Hepatocyte (in vitro differentiated cells): ENCODE results near the gene TMEM89. TPM values are rescaled to one million over a fixed set of nuclear protein-coding genes. Genes with fewer than 3 reads are reported as not detected.

ENCODE experiments used
- DNase-seq: peaks from one replicate; pipeline ENCODE4 v3.0.0-alpha.2; 2016; ENCODE audit warnings: low spot score
- H2AFZ ChIP-seq: fragments of 200-600 bp; sonication (generic); 2 replicates; pipeline ENCODE4 v1.6.0; 2016; ENCODE audit warnings: antibody characterized with exemption, mild to moderate bottlenecking
- H3K27ac ChIP-seq: fragments of 200-600 bp; sonication (generic); 2 replicates; pipeline ENCODE4 v1.5.1; 2016; ENCODE audit warnings: mild to moderate bottlenecking
- H3K27me3 ChIP-seq: fragments of 200-600 bp; sonication (generic); 2 replicates; pipeline ENCODE4 v1.6.1; 2016
- H3K36me3 ChIP-seq: fragments of 200-600 bp; sonication (generic); replicated peaks from 2 replicates; pipeline ENCODE4 v1.5.1; 2016; ENCODE audit warnings: low read depth; ENCODE audit not compliant: insufficient read depth
- H3K4me1 ChIP-seq: fragments of 200-600 bp; sonication (generic); 2 replicates; pipeline ENCODE4 v1.5.1; 2016; ENCODE audit warnings: mild to moderate bottlenecking, moderate library complexity; ENCODE audit not compliant: insufficient read depth
- H3K4me2 ChIP-seq: fragments of 200-600 bp; sonication (generic); 2 replicates; pipeline ENCODE4 v1.6.0; 2016
- H3K4me3 ChIP-seq: fragments of 200-600 bp; sonication (generic); 2 replicates; pipeline ENCODE4 v1.5.1; 2016; ENCODE audit warnings: mild to moderate bottlenecking
- H3K79me2 ChIP-seq: fragments of 200-600 bp; sonication (generic); 2 replicates; pipeline ENCODE4 v1.6.0; 2017; ENCODE audit warnings: mild to moderate bottlenecking
- H3K9me2 ChIP-seq: fragments of 200-600 bp; sonication (generic); replicated peaks from 2 replicates; pipeline ENCODE4 v1.6.0; 2017; ENCODE audit warnings: mild to moderate bottlenecking; ENCODE audit not compliant: insufficient read depth
- H3K9me3 ChIP-seq: fragments of 200-600 bp; sonication (generic); 2 replicates; pipeline ENCODE4 v1.5.1; 2016; ENCODE audit warnings: low read depth, mild to moderate bottlenecking
- H4K20me1 ChIP-seq: fragments of 200-600 bp; sonication (generic); 2 replicates; pipeline ENCODE4 v1.6.0; 2016; ENCODE audit warnings: mild to moderate bottlenecking; ENCODE audit not compliant: insufficient read depth, poor library complexity, severe bottlenecking
- CTCF ChIP-seq: fragments of 200-600 bp; sonication (generic); IDR thresholded peaks from 2 replicates; pipeline ENCODE4 v1.5.1; 2016; ENCODE audit warnings: antibody characterized with exemption, mild to moderate bottlenecking; ENCODE audit not compliant: poor library complexity
- EZH2 ChIP-seq: fragments of 200-600 bp; sonication (generic); IDR thresholded peaks from 2 replicates; pipeline ENCODE4 v1.6.1; 2016; ENCODE audit warnings: antibody characterized with exemption, mild to moderate bottlenecking, borderline replicate concordance
- EZH2phosphoT487 ChIP-seq: fragments of 200-600 bp; sonication (generic); IDR thresholded peaks from one replicate; pipeline ENCODE4 v1.6.1; 2018; ENCODE audit warnings: antibody characterized with exemption, mild to moderate bottlenecking, low read depth, moderate library complexity; ENCODE audit not compliant: unreplicated experiment, severe bottlenecking
- WGBS: methylation state at CpG from one replicate; pipeline ENCODE4 v1.1.6; 2016; ENCODE audit warnings: low lambda C conversion rate; ENCODE audit errors: missing lambda C conversion rate; 5-methylcytosine and 5-hydroxymethylcytosine counted together
- polyA plus RNA-seq: library from polyadenylated mRNA; unstranded; fragments of >200 nt; fragmentation: Nextera tagmentation; extraction: Ambion mirVana; gene quantifications from 2 replicates; pipeline ENCODE4 v1.2.1, GENCODE V29; 2016
- total RNA-seq: library from RNA; depleted of rRNA; stranded (reverse); fragments of >200 nt; gene quantifications from 2 replicates; pipeline ENCODE4 v1.2.3, GENCODE V29; 2014

TMEM89 gene
- total and polyA plus RNA-seq, 2 experiments from 2014 or later = not detected

GRCh38 chr3:48634661-48635221 is 13.2 kb upstream of the TMEM89 start:
- DNase-seq = peak; percentile 77
- H3K27ac ChIP-seq = peak overlapping the region; percentile 63
- TF ChIP-seq CTCF (no peak), EZH2phosphoT487 (no peak), EZH2 (no peak)

DNA sequence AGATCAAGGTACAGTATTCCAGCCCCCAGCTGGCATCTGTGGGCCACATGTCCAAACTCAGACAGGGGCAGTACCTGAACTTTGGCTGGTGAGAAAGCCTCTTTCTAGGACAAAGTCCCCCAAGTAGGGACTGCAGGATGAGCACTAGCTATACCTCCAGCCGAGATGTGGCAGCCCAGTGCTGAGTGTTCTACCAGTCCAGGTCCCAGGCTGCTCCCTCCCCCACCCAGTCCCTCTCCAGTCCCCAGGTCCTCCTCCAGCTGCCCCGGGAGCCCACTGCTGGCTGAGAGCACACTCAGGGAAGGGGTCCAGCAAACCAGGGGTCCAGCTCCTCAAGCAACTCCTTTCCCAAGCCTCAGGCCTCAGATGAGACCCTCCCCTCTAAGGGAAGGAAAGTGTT is 12.2 kb upstream of the TMEM89 start:
- WGBS = 78% methylated on average over 1 of the region's 2 CpGs
- no peak for DNase-seq
- Histone ChIP-seq H3K79me2 (peaks cover 12% of the 10 kb centered on the region), H3K4me3 (no peak overlapping the region), H4K20me1 (peaks cover 8% of the 10 kb centered on the region), H3K4me1 (peaks cover 22% of the 10 kb centered on the region), H3K27ac (no peak overlapping the region), H3K9me2 (no peaks in the 10 kb centered on the region), H3K36me3 (no peaks in the 10 kb centered on the region), H2AFZ (no peak overlapping the region), H3K27me3 (no peaks in the 10 kb centered on the region), H3K9me3 (no peaks in the 10 kb centered on the region), H3K4me2 (peak overlapping the region; percentile 90)
- no peak for TF ChIP-seq EZH2
- no peak for TF ChIP-seq CTCF
- no peak for TF ChIP-seq EZH2phosphoT487

More at GRCh38 chr3:48634661-48635221, 13.2 kb upstream of the TMEM89 start:
- peak overlapping the region; percentile 73 for H3K4me3 ChIP-seq
- H3K4me2 ChIP-seq = peak overlapping the region; percentile 90
- H3K9me3 ChIP-seq = no peaks in the 10 kb centered on the region
- H3K79me2 ChIP-seq = peaks cover 12% of the 10 kb centered on the region
- peak overlapping the region; percentile 67 for H2AFZ ChIP-seq
- 3% methylated on average over 30 of the region's 30 CpGs for WGBS
- H3K9me2 ChIP-seq = no peaks in the 10 kb centered on the region
- H3K36me3 ChIP-seq = no peaks in the 10 kb centered on the region
- H3K27me3 ChIP-seq = no peaks in the 10 kb centered on the region
- peaks cover 22% of the 10 kb centered on the region for H3K4me1 ChIP-seq
- H4K20me1 ChIP-seq = peaks cover 8% of the 10 kb centered on the region

- DNase-seq = no peak
- peak overlapping the region; percentile 90 for H3K4me2 ChIP-seq
- no peak overlapping the region for H3K27ac ChIP-seq
- peaks cover 8% of the 10 kb centered on the region for H4K20me1 ChIP-seq
- no peaks in the 10 kb centered on the region for H3K27me3 ChIP-seq
- H3K9me2 ChIP-seq = no peaks in the 10 kb centered on the region
- 97% methylated on average over 15 of the region's 15 CpGs for WGBS
- no peak overlapping the region for H3K4me3 ChIP-seq
- H2AFZ ChIP-seq = no peak overlapping the region
- no peaks in the 10 kb centered on the region for H3K9me3 ChIP-seq
- TF ChIP-seq EZH2 (no peak), EZH2phosphoT487 (no peak), CTCF (no peak)
- H3K79me2 ChIP-seq = peaks cover 12% of the 10 kb centered on the region
- H3K4me1 ChIP-seq = peaks cover 22% of the 10 kb centered on the region
- no peaks in the 10 kb centered on the region for H3K36me3 ChIP-seq
Observed at GRCh38 chr3:48633256-48633655, 11.7 kb upstream of the TMEM89 start.
